Stimulated activated CD4-positive, alpha-beta T cell treated with anti-CD3 and anti-CD28 coated beads, Interleukin-1b, Interleukin-23, amount 100 ng/mL, for 4 hours (primary cell): ENCODE measurements around the gene TAS2R1.

ENCODE experiments used
- DNase-seq, 2 donors: peaks; one replicate each; pipeline ENCODE4 v3.0.0-alpha.2; 2020; ENCODE audit warnings: low read depth in 2 of 2

TAS2R1 gene

DNA sequence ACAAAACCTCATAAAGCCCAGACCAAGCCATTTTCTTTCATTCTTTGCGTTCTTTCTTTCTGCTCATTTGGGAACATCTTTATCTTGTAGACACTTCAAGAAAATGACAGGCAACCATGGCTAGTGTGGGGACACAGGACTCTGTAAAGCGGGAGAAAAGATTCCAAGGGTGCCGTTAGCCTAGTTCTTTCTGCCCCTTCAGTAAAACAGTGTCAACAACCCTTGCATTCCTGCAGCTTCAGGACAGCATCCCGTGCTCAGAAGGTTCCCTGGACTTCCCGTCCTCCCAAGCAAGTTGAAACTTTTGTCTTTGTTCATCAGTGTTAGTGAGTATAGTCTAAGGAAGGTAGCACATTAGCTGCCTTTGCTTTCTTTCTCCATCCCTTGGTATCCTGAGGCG lies 41.9 kb downstream of the TAS2R1 start:
- no peak for DNase-seq

GRCh38 chr5:9587135-9587534 lies 43.0 kb downstream of the TAS2R1 start:
- DNase-seq = no peak

GRCh38 chr5:9582406-9582805 lies 47.7 kb downstream of the TAS2R1 start:
- DNase-seq = no peak
